ENCODE measurements around the gene STIP1. TPM values are rescaled to one million over a fixed set of nuclear protein-coding genes. Genes with fewer than 3 reads are reported as not detected.

STIP1 gene
- total RNA-seq, 3 donors from 2014 or later: 49.4 to 118 (median 80.3) TPM

DNA sequence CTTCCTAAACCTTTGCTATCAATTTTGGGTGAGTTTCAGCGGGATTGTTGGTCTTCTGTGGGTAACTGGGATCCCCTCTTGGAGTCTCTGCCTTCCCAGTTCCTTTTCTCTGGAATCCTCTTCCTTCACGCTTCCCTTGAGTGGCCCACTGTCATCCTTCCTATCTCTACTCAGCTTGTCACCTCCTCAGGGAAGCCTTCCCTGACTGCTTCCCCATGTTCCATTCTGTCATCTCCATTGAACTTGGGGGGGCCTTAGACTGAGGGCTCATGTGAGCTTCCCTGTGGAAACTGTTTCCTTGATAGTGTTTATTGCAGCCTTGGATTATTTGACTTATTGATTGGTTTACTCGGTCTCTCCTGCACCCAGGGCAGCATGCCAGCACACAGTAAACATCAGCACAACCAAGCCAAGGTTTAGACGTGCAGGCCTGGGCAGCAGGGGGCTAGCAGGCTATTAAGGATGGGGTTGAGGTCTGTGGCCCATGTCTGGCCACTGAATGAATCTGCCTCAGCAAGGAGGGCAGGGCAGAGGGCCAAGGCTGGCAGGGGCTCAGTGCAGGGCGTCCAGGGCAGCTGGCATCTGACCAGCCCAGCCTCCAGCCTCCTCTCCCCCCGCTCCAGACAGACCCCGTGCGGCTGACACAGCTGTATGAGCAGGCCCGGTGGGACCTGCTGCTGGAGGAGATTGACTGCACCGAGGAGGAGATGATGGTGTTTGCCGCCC is 32.8 kb downstream of the STIP1 start:
- intact Hi-C loops (cut with DNase I, micrococcal nuclease): no loop called here
- TF ChIP-seq, protein P1, sequence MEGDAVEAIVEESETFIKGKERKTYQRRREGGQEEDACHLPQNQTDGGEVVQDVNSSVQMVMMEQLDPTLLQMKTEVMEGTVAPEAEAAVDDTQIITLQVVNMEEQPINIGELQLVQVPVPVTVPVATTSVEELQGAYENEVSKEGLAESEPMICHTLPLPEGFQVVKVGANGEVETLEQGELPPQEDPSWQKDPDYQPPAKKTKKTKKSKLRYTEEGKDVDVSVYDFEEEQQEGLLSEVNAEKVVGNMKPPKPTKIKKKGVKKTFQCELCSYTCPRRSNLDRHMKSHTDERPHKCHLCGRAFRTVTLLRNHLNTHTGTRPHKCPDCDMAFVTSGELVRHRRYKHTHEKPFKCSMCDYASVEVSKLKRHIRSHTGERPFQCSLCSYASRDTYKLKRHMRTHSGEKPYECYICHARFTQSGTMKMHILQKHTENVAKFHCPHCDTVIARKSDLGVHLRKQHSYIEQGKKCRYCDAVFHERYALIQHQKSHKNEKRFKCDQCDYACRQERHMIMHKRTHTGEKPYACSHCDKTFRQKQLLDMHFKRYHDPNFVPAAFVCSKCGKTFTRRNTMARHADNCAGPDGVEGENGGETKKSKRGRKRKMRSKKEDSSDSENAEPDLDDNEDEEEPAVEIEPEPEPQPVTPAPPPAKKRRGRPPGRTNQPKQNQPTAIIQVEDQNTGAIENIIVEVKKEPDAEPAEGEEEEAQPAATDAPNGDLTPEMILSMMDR (IDR thresholded peaks at IDR 0.05): no peak
- H3K4me3 ChIP-seq: no peak overlapping the region
- no peaks in the 10 kb centered on the region for H3K4me1 ChIP-seq (ENCODE audit: low read depth)
- ATAC-seq (no peak), DNase-seq (peak in 2 of 3 donors; percentile 34 to 46)
- no peaks in the 10 kb centered on the region for H3K36me3 ChIP-seq (ENCODE audit: low read depth)
- H3K9me3 ChIP-seq: no peaks in the 10 kb centered on the region

DNA sequence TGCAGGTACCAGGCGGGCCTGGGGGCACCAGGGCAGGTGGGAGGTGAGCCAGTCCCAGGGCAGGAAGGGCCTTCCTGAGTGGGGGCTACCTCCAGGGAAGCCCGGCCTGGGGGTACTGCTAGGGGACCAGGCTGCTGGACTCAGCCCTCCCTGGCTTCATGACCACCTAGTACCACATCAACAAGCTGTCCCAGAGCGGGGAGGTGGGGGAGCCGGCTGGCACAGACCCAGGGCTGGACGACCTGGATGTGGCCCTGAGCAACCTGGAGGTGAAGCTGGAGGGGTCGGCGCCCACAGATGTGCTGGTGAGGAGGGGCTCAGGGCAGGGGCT is 33.3 kb downstream of the STIP1 start:
- Histone ChIP-seq H3K9me3 (no peaks in the 10 kb centered on the region), H3K36me3 (ENCODE audit: low read depth) (no peaks in the 10 kb centered on the region), H3K4me3 (no peak overlapping the region), H3K4me1 (ENCODE audit: low read depth) (no peaks in the 10 kb centered on the region)
- no peak for ATAC-seq
- TF ChIP-seq, protein P1 (IDR thresholded peaks at IDR 0.05): no peak
- peak in 1 of 3 donors; percentile 29 for DNase-seq
- intact Hi-C loops (cut with DNase I, micrococcal nuclease): no loop called here

DNA sequence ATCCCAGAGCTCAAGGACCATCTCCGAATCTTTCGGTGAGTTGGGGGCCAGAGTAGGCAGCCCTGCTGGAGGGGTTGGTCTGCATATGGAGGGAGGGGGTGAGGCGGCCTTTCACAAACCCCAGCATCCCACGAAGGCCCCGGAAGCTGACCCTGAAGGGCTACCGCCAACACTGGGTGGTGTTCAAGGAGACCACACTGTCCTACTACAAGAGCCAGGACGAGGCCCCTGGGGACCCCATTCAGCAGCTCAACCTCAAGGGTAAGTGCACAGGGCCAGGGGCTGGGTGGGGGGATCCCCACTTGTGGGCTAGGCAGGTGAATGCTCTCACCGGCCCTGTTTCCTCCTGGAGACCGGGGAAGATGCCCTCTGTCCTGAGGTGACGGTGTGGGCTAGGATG is 33.8 kb downstream of the STIP1 start:
- Histone ChIP-seq H3K4me1 (ENCODE audit: low read depth) (no peaks in the 10 kb centered on the region), H3K4me3 (no peak overlapping the region), H3K9me3 (no peaks in the 10 kb centered on the region), H3K36me3 (ENCODE audit: low read depth) (no peaks in the 10 kb centered on the region)
- ATAC-seq: no peak
- intact Hi-C loops (cut with DNase I, micrococcal nuclease): no loop called here
- TF ChIP-seq, protein P1 (IDR thresholded peaks at IDR 0.05): no peak
- DNase-seq: no peak

DNA sequence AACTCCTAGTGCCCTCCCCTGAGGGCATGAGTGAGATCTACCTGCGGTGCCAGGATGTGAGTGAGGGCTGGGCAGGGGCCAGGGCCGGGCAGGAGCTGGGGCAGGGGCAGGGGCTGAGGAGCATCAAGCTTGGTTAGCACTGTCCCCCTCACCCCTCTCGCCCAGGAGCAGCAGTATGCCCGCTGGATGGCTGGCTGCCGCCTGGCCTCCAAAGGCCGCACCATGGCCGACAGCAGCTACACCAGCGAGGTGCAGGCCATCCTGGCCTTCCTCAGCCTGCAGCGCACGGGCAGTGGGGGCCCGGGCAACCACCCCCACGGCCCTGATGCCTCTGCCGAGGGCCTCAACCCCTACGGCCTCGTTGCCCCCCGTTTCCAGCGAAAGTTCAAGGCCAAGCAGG is 34.3 kb downstream of the STIP1 start:
- TF ChIP-seq, protein P1 (IDR thresholded peaks at IDR 0.05): no peak
- DNase-seq (peak in 1 of 3 donors; percentile 26), ATAC-seq (no peak)
- intact Hi-C loops (cut with DNase I, micrococcal nuclease): no loop called here
- no peak overlapping the region for H3K4me3 ChIP-seq
- no peaks in the 10 kb centered on the region for H3K9me3 ChIP-seq
- H3K36me3 ChIP-seq (ENCODE audit: low read depth): no peaks in the 10 kb centered on the region
- H3K4me1 ChIP-seq (ENCODE audit: low read depth): peaks cover 5% of the 10 kb centered on the region

DNA sequence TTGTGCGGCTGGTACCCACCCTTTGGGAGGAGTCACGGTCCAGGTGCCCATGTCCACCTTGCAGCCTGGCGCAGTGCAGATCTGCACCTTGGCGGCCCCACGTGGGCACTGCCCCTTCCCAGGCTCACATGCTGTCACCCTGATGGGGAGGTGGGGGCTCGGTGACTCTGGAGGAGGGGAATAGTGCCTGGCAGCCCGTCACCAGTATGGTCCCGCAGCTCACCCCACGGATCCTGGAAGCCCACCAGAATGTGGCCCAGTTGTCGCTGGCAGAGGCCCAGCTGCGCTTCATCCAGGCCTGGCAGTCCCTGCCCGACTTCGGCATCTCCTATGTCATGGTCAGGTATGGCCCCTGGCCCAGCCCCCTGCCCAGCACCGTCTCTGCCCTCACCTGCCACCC is 34.8 kb downstream of the STIP1 start:
- H3K4me1 ChIP-seq (ENCODE audit: low read depth): peaks cover 7% of the 10 kb centered on the region
- intact Hi-C loops (cut with DNase I, micrococcal nuclease): no loop called here
- DNase-seq (peak in 1 of 3 donors; percentile 35), ATAC-seq (no peak)
- H3K36me3 ChIP-seq (ENCODE audit: low read depth): no peaks in the 10 kb centered on the region
- H3K4me3 ChIP-seq: no peak overlapping the region
- TF ChIP-seq, protein P1 (IDR thresholded peaks at IDR 0.05): no peak
- H3K9me3 ChIP-seq: no peaks in the 10 kb centered on the region

DNA sequence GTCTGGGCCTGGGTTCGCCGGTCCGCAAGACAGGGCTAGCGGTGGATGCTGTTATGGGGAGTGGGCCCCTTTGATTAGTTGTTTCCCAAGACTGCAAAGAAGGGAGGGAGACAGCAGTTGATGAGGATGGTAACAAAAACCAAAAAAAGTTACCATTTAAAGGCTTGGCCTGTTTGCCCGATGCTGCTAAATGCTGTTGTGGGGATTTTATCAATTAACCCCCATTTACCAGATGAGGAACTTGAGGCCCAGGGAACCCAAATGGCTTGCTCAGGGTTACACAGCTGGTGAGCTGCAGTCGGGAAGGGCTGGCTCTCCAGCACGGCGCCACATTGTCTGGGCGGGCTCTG is 36.7 kb downstream of the STIP1 start:
- ATAC-seq: no peak
- Histone ChIP-seq H3K4me3 (no peak overlapping the region), H3K4me1 (ENCODE audit: low read depth) (peaks cover 19% of the 10 kb centered on the region), H3K36me3 (ENCODE audit: low read depth) (no peaks in the 10 kb centered on the region), H3K9me3 (no peaks in the 10 kb centered on the region)
- intact Hi-C loops (cut with DNase I, micrococcal nuclease): no loop called here
- TF ChIP-seq, protein P1 (IDR thresholded peaks at IDR 0.05): no peak
- no peak for DNase-seq

All from mucosa of descending colon (tissue), 3 donors.